Caco-2 (cell line): ENCODE data around the gene SHOC2. TPM values are rescaled to one million over a fixed set of nuclear protein-coding genes. Genes with fewer than 3 reads are reported as not detected.

ENCODE experiments used
- BruUV-seq: library from RNA; stranded (reverse); fragments of 400-500 nt; replicated peaks from 2 replicates; lab custom pipeline; 2021; lab: Mats Ljungman, UMichigan
- CTCF ChIA-PET: fragments of 300-600 bp; sonication (Branson Sonifier 250); formaldehyde crosslinking; loops from one replicate; lab custom pipeline; 2022; ENCODE audit warnings: antibody characterized with exemption; lab: Charles Lee
- POLR2A ChIA-PET: fragments of 300-600 bp; sonication (Branson Sonifier 250); formaldehyde crosslinking; loops from one replicate; lab custom pipeline; 2022; ENCODE audit warnings: antibody characterized with exemption; lab: Charles Lee
- DNase-seq, 2 experiments: peaks; one replicate each; pipeline versions ENCODE4 v3.0.0 to v3.0.0-alpha.2; 2020 to 2022
- H3K27me3 ChIP-seq: replicated peaks from 2 replicates; pipeline ENCODE4 v1.6.0; 2011; ENCODE audit warnings: low read length; ENCODE audit not compliant: control insufficient read depth, insufficient read depth
- H3K36me3 ChIP-seq: 2 replicates; pipeline ENCODE4 v1.5.1; 2011; ENCODE audit warnings: low read length; ENCODE audit not compliant: control insufficient read depth, insufficient read depth
- H3K4me1 ChIP-seq: fragments of 250-450 bp; sonication (Bioruptor Pico); 2 replicates; pipeline ENCODE4 v1.5.1; 2020; ENCODE audit warnings: mild to moderate bottlenecking
- H3K4me3 ChIP-seq: 2 replicates; pipeline ENCODE4 v1.5.1; 2011; ENCODE audit warnings: low read depth, mild to moderate bottlenecking, control low read depth, low read length
- H3K9me3 ChIP-seq: fragments of 250-450 bp; sonication (Bioruptor Pico); 2 replicates; pipeline ENCODE4 v1.5.1; 2020; ENCODE audit warnings: mild to moderate bottlenecking, moderate library complexity
- H3K27ac Mint-ChIP-seq: one replicate; pipeline ENCODE4 v1.8.0; 2022; ENCODE audit warnings: mixed read lengths; ENCODE audit not compliant: unreplicated experiment
- H3K27me3 Mint-ChIP-seq: one replicate; pipeline ENCODE4 v1.8.0; 2022; ENCODE audit warnings: mixed read lengths; ENCODE audit not compliant: insufficient read depth, unreplicated experiment
- H3K36me3 Mint-ChIP-seq: one replicate; pipeline ENCODE4 v1.8.0; 2022; ENCODE audit warnings: mild to moderate bottlenecking, mixed read lengths; ENCODE audit not compliant: insufficient read depth, unreplicated experiment
- H3K4me1 Mint-ChIP-seq: one replicate; pipeline ENCODE4 v1.8.0; 2022; ENCODE audit warnings: low read depth, mixed read lengths; ENCODE audit not compliant: unreplicated experiment
- H3K4me3 Mint-ChIP-seq: one replicate; pipeline ENCODE4 v1.8.0; 2022; ENCODE audit warnings: mild to moderate bottlenecking, moderate library complexity, mixed read lengths; ENCODE audit not compliant: unreplicated experiment
- H3K9me3 Mint-ChIP-seq: one replicate; pipeline ENCODE4 v1.8.0; 2022; ENCODE audit warnings: mixed read lengths; ENCODE audit not compliant: unreplicated experiment
- CTCF ChIP-seq, 2 experiments: fragments of 200-600 bp in 1 of 2; IDR thresholded peaks; 1 replicate in 1 of 2; 2 replicates in 1 of 2; pipeline versions ENCODE4 v1.5.1 to v1.8.0; 2011 to 2022; ENCODE audit warnings: antibody characterized with exemption in 1 of 2, control low read depth in 1 of 2, inconsistent platforms in 1 of 2, low read depth in 1 of 2, low read length in 1 of 2, mild to moderate bottlenecking in 1 of 2, moderate library complexity in 1 of 2; ENCODE audit not compliant: insufficient read depth in 1 of 2, severe bottlenecking in 1 of 2, unreplicated experiment in 1 of 2
- intact Hi-C: fragments of 100-400 bp; cut with micrococcal nuclease; formaldehyde crosslinking; loops from one replicate; pipeline ENCODE4 v1.10.0; 2022; ENCODE audit not compliant: unreplicated experiment
- total RNA-seq: library from RNA; stranded (reverse); gene quantifications from 2 replicates; pipeline ENCODE4 v1.2.3, GENCODE V29; 2022

Gene SHOC2
- total RNA-seq, 1 experiment from 2014 or later, result 38.5 TPM

- Histone ChIP-seq H3K4me1 (no peaks in the 10 kb centered on the region), H3K4me3 (no peak overlapping the region), H3K36me3 (no peaks in the 10 kb centered on the region), H3K9me3 (no peaks in the 10 kb centered on the region), H3K27me3 (no peaks in the 10 kb centered on the region)
- no peaks in the 10 kb centered on the region for H3K27me3 Mint-ChIP-seq
- no TSS peak for BruUV-seq
- H3K27ac Mint-ChIP-seq, result no peak overlapping the region
- no peak for TF ChIP-seq CTCF (IDR thresholded peaks at IDR 0.05; ENCODE audit: insufficient read depth in 1 of 2, low read depth in 1 of 2, low read length in 1 of 2, severe bottlenecking in 1 of 2, unreplicated experiment in 1 of 2)
- H3K36me3 Mint-ChIP-seq, result peaks cover 19% of the 10 kb centered on the region
- ChIA-PET POLR2A (no interaction called here), CTCF (no interaction called here)
- DNase-seq, result no peak
- no peak overlapping the region for H3K4me3 Mint-ChIP-seq
- intact Hi-C loops, result no loop called here
- H3K9me3 Mint-ChIP-seq, result no peaks in the 10 kb centered on the region
- H3K4me1 Mint-ChIP-seq, result no peaks in the 10 kb centered on the region
Observed at GRCh38 chr10:110939419-110939818, 20.0 kb downstream of the SHOC2 start.

- BruUV-seq, result no TSS peak
- no peaks in the 10 kb centered on the region for H3K27me3 ChIP-seq
- POLR2A ChIA-PET, result no interaction called here
- CTCF ChIA-PET, result interaction anchor here (1.0 kb wide), 1 partner anchor 26 kb away, joined by 3 read pairs; the partner anchor contains the start of genes BBIP1 and SHOC2
- H3K36me3 ChIP-seq, result no peaks in the 10 kb centered on the region
- no peak for DNase-seq
- H3K4me1 ChIP-seq, result no peaks in the 10 kb centered on the region
- Mint-ChIP-seq H3K36me3 (peaks cover 14% of the 10 kb centered on the region), H3K27me3 (no peaks in the 10 kb centered on the region), H3K9me3 (no peaks in the 10 kb centered on the region), H3K4me1 (peaks cover 8% of the 10 kb centered on the region), H3K4me3 (no peak overlapping the region), H3K27ac (no peak overlapping the region)
- no peak overlapping the region for H3K4me3 ChIP-seq
- TF ChIP-seq CTCF (IDR thresholded peaks at IDR 0.05; ENCODE audit: insufficient read depth in 1 of 2, low read depth in 1 of 2, low read length in 1 of 2, severe bottlenecking in 1 of 2, unreplicated experiment in 1 of 2), result no peak
- H3K9me3 ChIP-seq, result no peaks in the 10 kb centered on the region
- intact Hi-C loops, result no loop called here
Observed at GRCh38 chr10:110944792-110945396, 25.5 kb downstream of the SHOC2 start.

- no TSS peak for BruUV-seq
- ChIA-PET CTCF (no interaction called here), POLR2A (no interaction called here)
- no peaks in the 10 kb centered on the region for H3K9me3 Mint-ChIP-seq
- no peak for DNase-seq
- H3K4me1 Mint-ChIP-seq, result peaks cover 8% of the 10 kb centered on the region
- Histone ChIP-seq H3K4me1 (no peaks in the 10 kb centered on the region), H3K4me3 (no peak overlapping the region), H3K36me3 (no peaks in the 10 kb centered on the region), H3K27me3 (no peaks in the 10 kb centered on the region), H3K9me3 (no peaks in the 10 kb centered on the region)
- no peak overlapping the region for H3K4me3 Mint-ChIP-seq
- H3K36me3 Mint-ChIP-seq, result peaks cover 9% of the 10 kb centered on the region
- intact Hi-C loops, result no loop called here
- no peaks in the 10 kb centered on the region for H3K27me3 Mint-ChIP-seq
- TF ChIP-seq CTCF (IDR thresholded peaks at IDR 0.05; ENCODE audit: insufficient read depth in 1 of 2, low read depth in 1 of 2, low read length in 1 of 2, severe bottlenecking in 1 of 2, unreplicated experiment in 1 of 2), result no peak
- no peak overlapping the region for H3K27ac Mint-ChIP-seq
Observed at GRCh38 chr10:110946496-110946895, 27.1 kb downstream of the SHOC2 start.
